Superior temporal gyrus (tissue), 1 donor: Measurements from ENCODE around the gene SLC2A9.

Experiments
- DNase-seq: peaks from one replicate; pipeline ENCODE4 v3.0.0-alpha.2; 2016; ENCODE audit errors: extremely low spot score

SLC2A9 gene

DNA sequence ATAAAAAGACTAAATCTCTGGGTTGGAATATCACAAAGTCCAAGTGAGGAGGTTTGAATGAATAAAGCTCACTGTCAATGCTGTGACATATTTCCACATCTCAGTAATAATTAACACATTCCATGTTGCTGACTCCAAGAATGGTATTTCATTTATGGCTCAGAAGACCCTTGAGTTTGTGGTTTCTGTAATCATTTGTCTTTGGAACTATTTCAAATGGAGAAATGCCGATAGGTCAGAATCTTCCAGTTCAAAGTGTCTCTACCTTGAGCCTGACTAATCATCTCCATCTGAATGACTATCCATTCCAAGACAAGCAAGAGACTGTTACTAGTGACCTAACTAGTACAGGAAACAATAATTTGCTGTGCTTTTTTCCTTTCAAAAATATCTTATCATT lies 24.2 kb upstream of the SLC2A9 start:
- DNase-seq = no peak

DNA sequence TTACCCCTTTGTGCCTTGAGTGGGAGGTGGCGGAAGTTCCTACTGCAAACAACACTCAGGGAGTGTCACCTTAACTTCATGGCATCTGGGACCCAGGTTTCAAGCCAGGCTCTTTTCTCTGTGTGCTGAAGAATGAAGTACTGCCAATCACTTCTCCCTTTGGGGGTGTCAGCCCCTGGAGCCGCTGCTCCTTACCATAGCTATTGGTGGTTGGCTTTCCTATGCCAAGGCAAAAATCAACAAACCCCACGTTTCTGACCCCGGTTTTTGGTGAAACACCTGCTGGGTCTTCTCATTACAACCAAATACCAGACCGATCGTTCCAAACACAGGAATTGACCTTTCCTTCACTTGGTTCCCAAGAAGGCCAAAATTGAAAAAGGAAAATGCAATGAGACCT lies 19.7 kb upstream of the SLC2A9 start:
- DNase-seq = no peak

DNA sequence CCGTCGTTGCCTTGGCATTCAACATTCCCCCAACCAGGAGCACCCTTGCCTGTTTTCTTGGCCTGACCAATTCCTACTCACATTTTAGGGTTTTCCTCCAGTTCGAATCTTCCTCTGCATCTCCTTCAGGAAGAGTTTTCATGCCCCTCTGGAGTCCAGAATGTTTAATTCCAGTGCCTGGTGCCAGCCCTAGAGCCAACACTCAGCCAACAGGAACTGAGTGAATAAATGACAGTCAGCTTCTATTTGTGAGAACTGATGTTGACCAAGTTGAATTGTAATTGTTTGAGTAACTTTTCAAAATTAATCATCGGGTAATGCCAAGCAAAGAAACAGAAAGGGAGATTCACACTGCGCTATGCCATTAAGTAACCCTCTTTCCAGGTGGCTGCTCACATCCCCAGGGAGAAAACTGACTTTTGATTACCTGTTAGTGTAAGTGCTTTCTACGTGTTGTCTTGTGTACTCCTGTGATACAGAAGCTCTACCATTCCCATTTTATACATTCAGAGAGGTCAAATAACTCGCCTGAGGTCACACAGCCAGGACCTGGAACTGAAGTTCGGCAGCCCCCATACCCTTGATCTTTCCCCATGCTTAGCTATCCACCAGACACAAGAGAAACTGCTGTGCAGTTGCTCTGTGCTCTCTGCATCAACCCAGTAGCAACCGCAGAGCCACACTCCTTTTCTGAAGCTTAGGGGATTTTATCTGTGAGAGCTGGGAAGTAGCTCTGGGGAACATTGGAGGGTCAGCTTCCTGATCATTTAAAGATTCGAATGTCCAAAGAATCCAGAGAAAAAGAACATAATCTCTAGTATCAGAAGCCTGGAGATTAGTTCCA lies 19.0 kb upstream of the SLC2A9 start:
- DNase-seq = no peak

DNA sequence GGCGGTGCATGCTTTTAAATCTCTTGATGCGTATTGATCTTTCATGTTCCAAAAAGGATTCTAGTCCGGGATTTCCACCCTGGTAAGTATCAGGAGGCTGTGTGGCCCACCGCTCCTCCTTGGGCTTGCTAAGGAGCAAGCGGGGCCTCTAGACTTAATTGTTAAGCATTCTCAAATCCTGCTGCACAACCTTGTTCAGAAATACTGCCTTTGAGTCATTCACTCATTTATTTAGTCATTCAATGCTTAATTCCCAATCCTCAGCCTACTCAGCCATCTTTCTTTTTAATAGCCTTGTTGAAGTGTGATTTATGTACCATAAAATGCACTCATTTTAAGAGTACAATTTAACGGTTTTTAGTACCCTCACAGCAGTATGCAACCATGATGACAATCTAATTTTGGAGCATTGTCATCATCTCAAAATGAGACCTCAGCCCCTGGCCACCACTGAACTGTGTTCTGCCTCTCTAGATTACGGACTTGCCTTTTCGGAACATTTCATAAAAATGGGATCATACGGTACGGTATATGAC lies 15.6 kb upstream of the SLC2A9 start:
- no peak for DNase-seq

DNA sequence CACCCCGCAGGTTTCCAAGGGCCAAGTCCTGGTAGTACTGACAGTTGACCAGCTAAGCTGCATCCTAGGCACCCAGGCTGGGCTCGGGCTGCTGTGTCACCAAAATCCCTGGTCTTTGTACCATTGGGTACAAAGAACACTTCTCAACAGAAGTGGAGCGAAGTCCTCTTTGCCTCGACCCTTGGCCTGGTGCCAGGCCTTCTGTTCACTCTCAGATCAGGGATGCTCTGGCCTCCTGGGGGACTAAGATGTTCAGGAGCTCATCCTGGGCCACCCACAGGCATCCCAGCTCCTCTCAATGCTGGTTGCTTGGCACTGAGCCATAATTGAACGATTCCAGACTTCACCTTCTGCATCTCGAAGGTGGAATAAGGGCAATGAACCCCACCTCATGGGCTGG lies 13.8 kb upstream of the SLC2A9 start:
- no peak for DNase-seq

DNA sequence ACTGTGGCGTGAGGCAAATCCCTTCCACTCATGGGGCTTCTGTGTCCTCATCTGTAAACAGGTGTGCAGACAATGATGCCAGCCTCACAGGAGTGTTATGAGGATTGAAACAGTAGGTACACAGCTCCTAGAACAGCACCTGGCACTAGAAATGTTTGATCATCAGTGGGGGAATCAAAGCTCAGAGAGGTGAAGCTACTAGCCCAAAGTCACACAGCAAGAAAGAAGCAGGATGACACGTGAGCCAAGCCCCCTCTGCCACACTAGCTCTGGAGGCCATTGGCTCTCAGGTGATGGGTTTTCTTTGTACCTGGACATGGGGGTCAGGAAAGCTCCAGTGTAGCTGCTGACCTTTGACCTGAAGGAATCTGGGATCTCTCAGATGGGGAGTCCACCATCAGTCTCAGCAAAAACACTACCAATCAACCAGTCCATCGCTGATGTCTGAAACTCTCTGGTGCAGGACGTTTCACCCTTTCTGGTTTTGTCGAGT lies 13.4 kb upstream of the SLC2A9 start:
- DNase-seq = no peak

DNA sequence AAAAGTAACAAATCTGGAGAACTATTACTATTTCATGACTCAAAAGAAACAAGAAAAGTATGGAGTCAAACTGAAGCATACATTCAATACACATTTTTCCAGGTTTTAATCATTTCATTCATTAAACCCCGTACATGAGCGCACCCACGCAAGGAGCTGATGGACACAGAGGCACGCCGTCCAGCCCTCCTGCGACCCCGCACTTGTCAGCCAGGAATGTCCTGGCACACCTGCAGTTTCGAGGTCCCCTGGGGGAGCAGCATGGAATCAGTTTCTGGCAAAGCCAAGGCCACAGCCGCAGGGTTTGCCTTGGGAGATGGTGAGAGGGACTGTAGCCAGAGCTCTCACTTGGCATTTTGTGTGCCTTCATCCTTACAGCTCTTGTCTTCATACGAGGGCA lies 12.8 kb upstream of the SLC2A9 start:
- DNase-seq = no peak

DNA sequence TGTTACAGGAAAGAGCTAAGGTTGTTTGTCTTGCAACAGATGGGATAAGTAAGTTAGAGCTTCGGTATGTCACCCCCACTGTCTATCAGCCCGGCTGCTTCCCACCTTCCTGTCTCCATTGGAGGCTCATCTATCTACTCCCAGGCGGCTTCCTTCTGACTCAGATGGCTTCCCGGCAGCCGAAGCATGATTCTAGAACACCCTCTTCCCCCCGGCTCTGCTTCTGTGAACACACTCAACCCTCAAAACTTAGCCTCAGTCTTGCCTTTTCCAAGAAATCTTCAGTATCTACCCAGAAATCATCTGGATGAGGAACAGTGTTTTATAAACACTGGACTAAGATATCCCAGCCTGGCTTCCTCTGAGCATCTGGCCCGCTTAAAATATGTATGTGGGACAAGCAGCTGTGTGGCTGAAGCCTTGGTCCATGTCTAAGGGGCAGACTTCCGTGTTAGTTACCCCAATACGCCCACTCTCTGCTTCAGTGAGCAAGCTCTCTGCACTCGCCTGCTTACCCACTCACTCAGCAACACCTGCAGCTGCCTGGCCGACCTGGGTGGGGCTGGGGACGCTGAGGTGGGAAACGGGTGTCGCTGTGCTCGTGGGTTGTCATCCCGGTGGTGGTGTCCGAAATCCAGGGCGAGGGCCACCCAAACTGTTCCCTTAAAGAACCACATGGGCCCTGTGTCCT lies 12.0 kb upstream of the SLC2A9 start:
- DNase-seq = no peak

DNA sequence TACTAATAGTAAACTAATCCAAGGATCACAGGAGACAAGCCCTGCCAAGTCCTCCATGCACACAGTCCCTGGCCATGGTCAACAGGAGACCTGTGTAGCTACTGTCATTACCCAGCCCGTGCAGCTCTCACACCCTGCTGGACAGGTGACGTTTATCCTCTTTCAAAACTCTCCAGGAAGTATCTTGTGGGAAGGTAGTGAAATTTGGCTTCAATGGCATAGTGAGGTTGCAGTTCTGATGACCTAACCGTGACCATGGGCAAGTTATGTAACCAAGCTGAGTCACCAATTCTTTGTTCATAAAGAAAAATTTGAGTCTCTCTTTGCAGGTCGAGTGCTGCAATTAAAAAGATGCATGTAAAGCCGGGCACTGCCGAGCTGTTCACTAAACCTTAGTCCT lies 11.3 kb upstream of the SLC2A9 start:
- DNase-seq = no peak

DNA sequence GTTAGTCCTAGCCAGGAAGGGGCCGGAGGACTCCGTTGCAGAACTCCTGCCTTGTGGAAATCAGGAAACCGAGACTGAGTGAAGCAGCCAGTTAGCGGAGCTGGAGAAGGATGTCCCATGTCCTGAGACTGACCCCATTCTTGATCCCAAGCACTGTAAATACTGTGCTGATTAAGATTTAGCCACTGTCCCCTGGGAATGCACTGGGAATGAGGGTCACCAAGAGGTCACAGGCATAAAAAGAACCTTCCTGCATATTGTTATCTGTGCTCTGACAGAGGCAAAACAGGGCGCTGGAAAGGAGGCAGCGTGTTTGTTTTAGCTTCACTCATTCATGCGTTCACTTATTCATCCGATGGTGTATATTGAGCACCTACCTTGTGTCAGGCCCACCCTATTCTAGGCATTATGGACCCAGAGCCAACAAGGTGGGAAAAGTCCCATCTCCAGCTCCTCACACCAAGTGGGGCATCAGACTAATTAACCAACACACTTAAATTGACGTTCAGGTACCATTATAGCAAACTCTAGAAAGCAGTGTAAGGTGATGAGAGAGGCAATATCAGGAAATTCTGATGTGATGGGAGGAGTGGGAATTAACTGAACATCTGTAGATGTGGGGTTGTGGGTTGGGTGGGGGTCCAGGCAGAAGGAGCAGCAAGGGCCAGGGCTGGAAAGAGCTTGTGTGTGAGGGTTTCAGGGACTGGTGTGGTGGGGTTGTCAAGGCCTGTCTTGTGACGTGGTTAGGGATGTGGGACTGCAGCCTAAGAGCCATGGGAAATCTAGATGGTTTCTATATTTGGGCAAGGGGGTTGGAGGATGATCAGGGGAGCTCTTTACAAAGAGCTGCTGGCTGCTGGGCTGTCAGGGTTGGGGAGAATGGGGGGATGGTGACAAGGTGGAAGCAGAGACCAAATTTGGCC lies 10.6 kb upstream of the SLC2A9 start:
- no peak for DNase-seq

DNA sequence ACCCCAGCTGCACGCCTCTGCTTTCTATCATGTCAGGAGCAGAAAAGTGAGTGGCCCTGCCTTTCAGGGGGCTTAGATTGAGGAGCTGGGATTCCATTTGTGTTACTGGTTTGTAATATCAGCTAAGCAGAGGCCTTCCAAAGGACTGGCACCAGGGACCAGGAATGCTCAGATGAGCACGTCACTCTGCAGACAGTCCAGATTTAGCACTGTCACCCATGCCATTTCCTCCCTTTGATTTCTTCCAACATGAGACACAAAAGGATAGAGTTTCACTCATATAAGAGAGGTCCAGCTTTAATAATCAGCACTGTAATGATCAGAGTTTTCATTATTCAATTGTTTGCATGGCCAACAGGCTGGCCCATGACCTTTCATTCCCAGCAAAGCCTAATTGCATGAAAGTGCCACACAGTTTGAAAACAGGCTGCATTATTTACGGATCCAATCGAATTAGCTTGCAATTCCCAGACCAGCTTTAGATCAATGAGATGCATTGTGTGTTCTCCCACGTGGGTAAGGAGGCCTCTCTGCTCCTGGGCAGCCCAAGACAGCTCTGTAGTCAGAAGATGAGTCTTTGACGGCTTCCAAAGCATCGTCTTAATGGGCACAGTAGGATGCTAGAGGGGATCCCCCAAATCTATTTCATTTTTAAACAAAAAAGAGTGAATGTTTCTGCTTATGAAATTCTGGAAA lies 9.8 kb upstream of the SLC2A9 start:
- peak; percentile 72 for DNase-seq

DNA sequence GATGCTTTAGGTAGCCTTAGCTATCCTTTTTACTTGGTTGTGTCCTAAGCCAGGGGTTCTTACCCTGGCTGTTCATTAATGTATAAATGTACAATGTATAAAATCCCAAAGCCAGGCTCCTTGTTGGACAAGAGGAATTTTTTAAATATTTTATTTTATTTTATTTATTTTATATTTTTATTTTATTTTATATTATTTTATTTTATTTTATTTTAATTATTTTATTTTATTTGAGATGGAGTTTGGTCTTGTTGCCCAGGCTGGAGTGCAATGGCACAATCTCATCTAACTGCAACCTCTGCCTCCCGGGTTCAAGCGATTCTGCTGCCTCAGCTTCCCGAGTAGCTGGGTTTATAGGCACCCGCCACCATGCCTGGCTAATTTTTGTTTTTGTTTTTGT lies 8.1 kb upstream of the SLC2A9 start:
- no peak for DNase-seq

DNA sequence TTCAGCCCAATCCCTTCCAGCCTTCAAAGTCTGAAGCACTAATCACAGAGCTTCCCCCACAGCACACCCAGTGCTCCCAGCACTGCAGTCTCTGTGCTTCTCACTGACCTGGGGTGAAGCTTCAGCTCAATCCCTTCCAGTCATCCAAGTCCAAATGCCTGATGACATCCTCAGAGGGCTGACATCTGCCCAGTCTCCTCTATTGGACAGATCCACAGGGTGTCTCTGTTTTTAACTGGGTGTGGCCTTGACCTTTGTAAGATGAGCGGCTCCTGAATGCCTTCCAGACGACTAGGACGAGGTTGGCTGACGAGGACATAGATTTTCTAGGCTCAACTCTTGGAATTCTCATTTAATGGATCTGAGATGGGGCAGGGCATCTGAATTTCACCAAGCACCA lies 7.6 kb upstream of the SLC2A9 start:
- no peak for DNase-seq

DNA sequence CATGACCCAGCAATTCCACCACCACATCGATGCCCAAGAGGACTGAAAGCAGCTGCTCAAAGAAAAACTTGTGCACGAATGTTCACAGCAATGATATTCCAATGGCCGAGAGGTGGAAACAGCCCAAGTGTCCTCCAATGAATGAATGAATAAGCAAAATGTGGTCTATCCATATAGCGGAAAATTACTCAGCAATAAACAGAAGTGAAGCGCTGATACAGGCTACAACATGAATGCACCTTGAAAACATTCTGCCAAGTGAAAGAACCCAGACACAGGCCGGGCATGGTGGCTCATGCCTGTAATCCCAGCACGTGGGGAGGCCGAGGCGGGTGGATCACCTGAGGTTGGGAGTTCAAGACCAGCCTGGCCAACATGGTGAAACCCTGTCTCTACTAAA lies 5.2 kb upstream of the SLC2A9 start:
- DNase-seq = no peak

DNA sequence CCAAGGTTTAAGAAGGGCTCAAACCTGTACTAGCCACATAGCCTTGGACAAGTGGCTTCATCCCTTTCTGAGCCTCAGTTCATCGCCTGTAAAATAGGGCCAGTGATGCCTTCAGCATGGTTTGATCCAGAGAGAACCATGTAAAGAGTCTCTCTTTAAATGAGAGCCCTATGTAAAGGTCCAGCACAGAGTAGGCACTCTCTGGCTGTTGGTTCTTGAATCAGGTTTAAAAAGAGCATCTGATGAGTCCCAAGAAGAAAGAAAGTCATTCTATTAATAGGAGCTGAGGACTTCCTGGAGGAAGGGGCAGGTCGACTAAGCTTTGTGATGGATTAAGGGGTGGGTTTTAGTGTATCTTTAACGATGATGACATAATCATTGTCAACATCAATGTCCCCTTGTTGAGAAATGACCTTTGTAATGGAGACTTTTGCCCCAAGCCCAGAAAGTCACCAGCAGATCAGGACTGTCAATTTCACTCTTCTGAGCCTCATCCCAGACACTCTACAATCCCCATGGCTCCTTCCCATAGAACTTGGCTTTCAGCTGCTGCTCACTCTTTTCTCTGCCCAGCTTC lies 4.0 kb upstream of the SLC2A9 start:
- DNase-seq = no peak

DNA sequence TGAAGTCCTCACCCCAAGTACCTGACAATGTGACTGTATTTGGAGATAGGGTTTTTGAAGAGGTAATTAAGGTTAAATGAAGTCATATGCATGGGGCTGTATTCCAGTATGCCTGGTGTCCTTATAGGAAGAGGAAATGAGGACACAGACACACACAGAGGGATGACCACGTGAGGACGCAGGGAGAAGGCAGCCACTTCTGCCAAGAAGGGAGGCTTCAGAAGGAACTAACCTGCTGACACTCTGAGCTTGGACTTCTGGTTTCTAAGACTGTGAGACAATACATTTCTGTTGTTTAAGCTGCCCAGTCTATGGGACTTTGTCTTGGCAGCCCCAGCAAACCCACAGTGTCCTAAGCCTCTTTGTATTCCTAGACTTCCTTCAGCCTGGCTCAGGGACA lies 3.0 kb upstream of the SLC2A9 start:
- DNase-seq = no peak

DNA sequence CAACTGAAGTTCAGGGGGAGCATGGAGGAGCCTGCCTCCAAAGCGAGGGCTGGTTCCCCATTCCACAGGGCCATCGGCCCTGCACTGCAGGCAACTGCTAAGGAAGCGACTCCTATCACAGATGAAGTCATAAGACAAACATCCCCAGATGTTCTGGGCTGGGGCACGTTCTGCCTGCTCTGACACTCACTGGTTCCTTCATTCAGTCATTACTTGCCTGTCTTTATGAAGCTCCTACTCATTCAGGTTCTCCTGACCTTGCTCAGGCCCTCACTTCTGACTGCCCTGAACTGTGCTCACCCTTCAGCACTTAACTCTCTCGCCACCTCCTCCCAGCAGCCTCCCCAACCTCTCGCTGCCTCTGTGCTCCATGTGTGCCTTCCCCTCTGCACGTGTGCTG lies 2.5 kb upstream of the SLC2A9 start:
- DNase-seq = no peak

DNA sequence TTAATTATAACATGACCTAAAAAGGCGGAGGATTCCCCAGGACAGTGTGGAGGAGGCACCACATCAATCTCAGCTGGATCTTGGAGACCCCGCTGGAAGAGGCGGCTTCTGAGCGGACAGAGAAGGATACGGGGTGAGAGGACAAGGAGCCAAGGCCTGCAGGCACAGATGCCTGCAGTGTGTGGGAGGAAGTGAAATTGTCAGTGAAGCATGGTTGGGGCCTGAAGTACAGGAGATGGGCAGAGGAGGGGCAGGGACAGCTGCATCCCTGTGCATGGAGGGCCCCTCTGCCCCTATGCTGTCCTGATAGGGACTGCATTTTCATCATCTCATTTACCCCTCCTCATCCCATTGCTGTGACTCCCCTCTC lies 1.7 kb upstream of the SLC2A9 start:
- DNase-seq = no peak

DNA sequence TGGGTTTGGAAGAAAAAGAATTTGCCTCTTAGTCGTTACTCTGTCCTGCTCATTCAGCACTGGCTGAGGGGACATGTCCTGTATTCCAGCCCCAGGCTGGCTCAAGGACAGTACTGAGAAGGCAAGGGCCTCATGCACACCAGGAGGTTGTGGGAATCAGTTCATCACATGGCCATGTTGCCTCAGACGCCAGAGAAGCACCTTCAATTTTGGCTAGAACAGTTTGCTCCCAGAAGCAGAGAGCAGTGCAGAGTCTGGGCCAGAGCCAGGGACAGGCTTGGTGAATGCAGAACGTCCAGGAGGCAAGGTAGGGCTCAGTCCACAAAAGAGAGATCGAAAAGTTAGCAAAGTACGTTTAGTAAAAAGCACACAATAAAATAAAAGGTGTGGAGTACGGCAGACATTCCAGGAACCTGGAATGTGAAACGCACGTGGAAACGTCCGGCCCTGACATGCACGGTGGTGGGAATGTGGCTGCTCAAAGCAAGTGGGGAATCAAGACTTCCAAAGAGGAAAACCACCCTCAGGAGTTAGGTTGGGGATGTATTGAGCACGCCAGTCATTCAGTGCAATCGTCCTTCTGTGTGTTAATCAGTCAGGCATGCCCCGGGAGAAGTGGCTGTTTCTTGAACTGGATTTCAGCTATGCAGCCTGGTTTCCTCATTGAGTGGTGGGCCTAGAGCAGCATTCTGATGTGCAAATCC lies 1.2 kb upstream of the SLC2A9 start:
- DNase-seq = no peak

DNA sequence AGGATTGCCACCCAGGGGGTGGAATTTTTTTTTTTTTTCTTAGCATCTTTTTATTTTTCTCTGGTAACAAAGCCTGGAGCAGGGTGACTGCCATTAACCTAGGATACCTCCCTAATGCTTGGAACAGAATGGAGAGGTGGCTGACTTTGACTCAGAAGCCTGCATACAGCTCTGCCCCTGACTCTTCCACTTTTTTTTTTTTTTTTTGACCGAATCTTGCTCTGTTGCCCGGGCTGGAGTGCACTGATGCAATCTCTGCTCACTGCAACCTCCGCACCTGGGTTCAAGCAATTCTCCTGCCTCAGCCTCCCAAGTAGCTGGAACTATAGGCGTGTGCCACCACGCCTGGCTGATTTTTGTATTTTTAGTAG lies 341 bp upstream of the SLC2A9 start:
- DNase-seq = no peak

DNA sequence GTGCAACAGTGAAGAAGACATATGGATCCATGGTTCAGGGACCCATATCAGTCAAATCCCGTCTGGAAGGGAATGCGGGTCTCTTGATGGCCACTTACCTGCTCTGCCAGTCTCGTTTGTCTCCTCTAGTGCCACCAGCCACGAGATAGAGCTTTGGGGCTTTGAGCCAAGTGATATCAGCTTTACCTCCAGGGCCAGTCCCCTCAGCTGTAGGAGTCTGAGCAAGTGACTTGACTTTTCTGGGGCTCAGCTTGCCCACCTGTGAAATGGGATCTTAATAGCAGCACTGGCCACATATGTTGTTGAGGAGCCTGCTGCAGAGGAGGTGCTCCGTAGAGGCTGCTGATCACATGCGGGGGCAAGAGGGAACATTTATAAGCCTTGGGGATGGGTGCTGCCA lies 1.2 kb downstream of the SLC2A9 start:
- no peak for DNase-seq
